Measurements from ENCODE around the gene TTC12. TPM values are rescaled to one million over a fixed set of nuclear protein-coding genes. Genes with fewer than 3 reads are reported as not detected.

Gene TTC12
- total and polyA plus RNA-seq, 2 donors (not counting 3 experiments of a cell fraction or from before 2014, with no cell fraction given) = 2.2 to 2.9 TPM

DNA sequence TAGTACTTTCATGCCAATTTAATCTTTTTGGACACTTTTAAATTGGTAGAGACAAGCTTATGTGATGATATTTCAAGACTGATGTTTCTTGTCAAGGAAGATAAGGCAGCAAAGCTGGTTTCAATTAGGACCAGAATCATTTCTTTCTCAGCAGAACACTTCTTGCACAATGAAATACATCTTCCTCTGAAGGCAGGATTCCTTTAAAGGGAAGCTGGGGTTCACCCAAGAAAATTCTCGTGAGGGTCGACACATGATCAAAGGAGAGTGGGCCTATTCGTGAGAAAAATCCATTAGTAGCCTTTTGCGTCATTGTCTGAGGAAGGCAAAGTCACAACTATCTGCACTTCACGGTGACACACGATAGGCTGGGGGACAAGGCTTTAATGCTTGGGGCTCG lies 17.6 kb downstream of the TTC12 start:
- no peaks in the 10 kb centered on the region for H3K79me2 ChIP-seq (ENCODE audit: control insufficient read depth, insufficient read depth, low read length)
- TF ChIP-seq FOS (IDR thresholded peaks at IDR 0.05; ENCODE audit: borderline replicate concordance, insufficient read depth, low read length) (no peak), MYC (IDR thresholded peaks at IDR 0.05; ENCODE audit: low read depth, low read length) (no peak), POLR2A (IDR thresholded peaks at IDR 0.05; ENCODE audit: low read depth, low read length) (no peak), EZH2 (IDR thresholded peaks at IDR 0.05; ENCODE audit: borderline replicate concordance, low read depth, low read length, severe bottlenecking) (no peak), GATA2 (IDR thresholded peaks at IDR 0.05; ENCODE audit: insufficient read depth, insufficient read length, low read depth, low read length) (no peak), JUN (IDR thresholded peaks at IDR 0.05; ENCODE audit: borderline replicate concordance, insufficient read depth, insufficient read length, low read depth) (no peak), POLR2AphosphoS5 (IDR thresholded peaks at IDR 0.05; ENCODE audit: insufficient read depth, low read depth, low read length) (no peak)
- TF ChIP-seq, protein P1, sequence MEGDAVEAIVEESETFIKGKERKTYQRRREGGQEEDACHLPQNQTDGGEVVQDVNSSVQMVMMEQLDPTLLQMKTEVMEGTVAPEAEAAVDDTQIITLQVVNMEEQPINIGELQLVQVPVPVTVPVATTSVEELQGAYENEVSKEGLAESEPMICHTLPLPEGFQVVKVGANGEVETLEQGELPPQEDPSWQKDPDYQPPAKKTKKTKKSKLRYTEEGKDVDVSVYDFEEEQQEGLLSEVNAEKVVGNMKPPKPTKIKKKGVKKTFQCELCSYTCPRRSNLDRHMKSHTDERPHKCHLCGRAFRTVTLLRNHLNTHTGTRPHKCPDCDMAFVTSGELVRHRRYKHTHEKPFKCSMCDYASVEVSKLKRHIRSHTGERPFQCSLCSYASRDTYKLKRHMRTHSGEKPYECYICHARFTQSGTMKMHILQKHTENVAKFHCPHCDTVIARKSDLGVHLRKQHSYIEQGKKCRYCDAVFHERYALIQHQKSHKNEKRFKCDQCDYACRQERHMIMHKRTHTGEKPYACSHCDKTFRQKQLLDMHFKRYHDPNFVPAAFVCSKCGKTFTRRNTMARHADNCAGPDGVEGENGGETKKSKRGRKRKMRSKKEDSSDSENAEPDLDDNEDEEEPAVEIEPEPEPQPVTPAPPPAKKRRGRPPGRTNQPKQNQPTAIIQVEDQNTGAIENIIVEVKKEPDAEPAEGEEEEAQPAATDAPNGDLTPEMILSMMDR (IDR thresholded peaks at IDR 0.05; ENCODE audit: extremely low read depth in 1 of 2, insufficient read depth in 1 of 2, low read depth in 1 of 2, low read length in 2 of 2) = no peak
- TF ChIP-seq, protein P2, sequence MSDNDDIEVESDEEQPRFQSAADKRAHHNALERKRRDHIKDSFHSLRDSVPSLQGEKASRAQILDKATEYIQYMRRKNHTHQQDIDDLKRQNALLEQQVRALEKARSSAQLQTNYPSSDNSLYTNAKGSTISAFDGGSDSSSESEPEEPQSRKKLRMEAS (IDR thresholded peaks at IDR 0.05; ENCODE audit: insufficient read depth, insufficient read length) = no peak
- POLR2A ChIA-PET = no interaction called here
- H3K9me1 ChIP-seq (replicated peaks; ENCODE audit: control insufficient read depth, extremely low read depth, insufficient read depth, low read length) = no peaks in the 10 kb centered on the region
- no peak overlapping the region for H2AFZ ChIP-seq (ENCODE audit: low read depth, low read length)
- H3K27ac ChIP-seq (ENCODE audit: insufficient read depth, low read depth, low read length) = no peak overlapping the region
- intact Hi-C loops (cut with micrococcal nuclease) = no loop called here
- no peaks in the 10 kb centered on the region for H3K9me3 ChIP-seq (replicated peaks; ENCODE audit: control insufficient read depth, insufficient read depth, low read length)
- no peak overlapping the region for H3K9ac ChIP-seq (replicated peaks; ENCODE audit: extremely low read depth, insufficient read depth, low read length)
- DNase-seq (ENCODE audit: low read depth, low spot score) (no peak), FAIRE-seq (no peak)
- no TSS peak for BruUV-seq (replicated peaks)
- dilution Hi-C loops (cut with MboI; ENCODE audit: extremely low pct_ligation_motif_present, low sequenced_read_pairs) = no loop called here
- H3K4me2 ChIP-seq (ENCODE audit: insufficient read depth, low read length) = no peak overlapping the region
- CTCF ChIA-PET = no interaction called here
- no peaks in the 10 kb centered on the region for H3K36me3 ChIP-seq (ENCODE audit: control insufficient read depth in 2 of 2, extremely low read depth in 1 of 2, insufficient read depth in 2 of 2, low read length in 2 of 2)
- no peaks in the 10 kb centered on the region for H3K27me3 ChIP-seq (ENCODE audit: control insufficient read depth in 2 of 2, insufficient read depth in 2 of 2, low read length in 2 of 2)
- no peaks in the 10 kb centered on the region for H4K20me1 ChIP-seq (replicated peaks; ENCODE audit: control insufficient read depth, extremely low read depth, insufficient read depth, low read length)
- H3K4me1 ChIP-seq (ENCODE audit: control insufficient read depth, extremely low read depth, insufficient read depth, low read length) = no peaks in the 10 kb centered on the region
- H3K4me3 ChIP-seq (replicated peaks in 1 of 3; ENCODE audit: insufficient read depth in 1 of 3, low read depth in 1 of 3, low read length in 3 of 3) = no peak overlapping the region
